Measurements from ENCODE around the gene ZNRF2. TPM values are rescaled to one million over a fixed set of nuclear protein-coding genes. Genes with fewer than 3 reads are reported as not detected.
A peak's percentile ranks its signal among the peaks of the same experiment; 100 is the strongest.
"Not testable (repeated sequence)": the region's sequence is repeated elsewhere in the genome, so short reads cannot be mapped to it uniquely, and the experiment has no call there.

The ZNRF2 gene
- total and polyA plus RNA-seq, 4 donors: 6.4 to 28.1 (median 10.3) TPM

DNA sequence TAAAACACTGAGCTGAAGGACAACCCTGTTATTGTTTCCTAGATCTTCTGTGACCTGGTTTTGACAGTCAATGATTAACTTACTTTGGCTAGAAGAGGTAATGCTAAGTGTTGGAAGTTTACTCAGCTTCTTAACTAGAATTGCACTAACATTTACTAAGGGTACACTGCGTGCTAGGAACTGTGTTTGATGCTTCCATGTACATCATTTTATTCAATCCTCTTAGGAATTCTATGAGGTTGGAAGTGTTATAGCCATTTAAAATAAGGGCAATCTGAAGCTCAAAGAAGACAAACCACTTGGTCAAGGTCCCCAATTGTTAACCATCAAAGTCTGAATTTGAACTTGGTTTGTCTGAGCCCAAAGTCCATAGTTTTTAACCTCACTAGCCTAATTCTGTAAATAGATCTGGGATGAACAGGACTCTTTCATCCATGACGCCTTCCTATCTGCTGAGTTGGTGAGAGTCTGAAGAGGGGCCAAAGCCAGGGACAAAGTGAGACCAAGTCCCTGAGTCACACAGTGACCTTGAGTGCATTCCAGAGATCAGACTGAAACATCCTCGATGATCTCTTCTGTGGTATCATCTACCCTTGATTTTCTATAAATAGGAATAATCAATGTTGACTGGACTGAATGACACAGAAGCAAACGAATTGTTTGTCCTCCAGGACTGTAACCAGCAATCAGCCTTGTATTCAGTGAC lies 29.2 kb upstream of the ZNRF2 start:
- 89% methylated on average over 1 of the region's 4 CpGs for WGBS (ENCODE audit: insufficient coverage)
- no peak overlapping the region for H3K27ac ChIP-seq (ENCODE audit: low read depth, low read length)
- DNase-seq (ENCODE audit: low read depth in 4 of 6, low spot score in 6 of 6): no peak
- peaks cover 14% of the 10 kb centered on the region for H3K4me1 ChIP-seq (ENCODE audit: control insufficient read depth, insufficient read depth, low read length)
- no peak overlapping the region for H3K4me3 ChIP-seq (ENCODE audit: low read depth, low read length)
- no peaks in the 10 kb centered on the region for H3K9me3 ChIP-seq (ENCODE audit: control insufficient read depth, insufficient read depth, low read length)
- no peaks in the 10 kb centered on the region for H3K36me3 ChIP-seq (ENCODE audit: control insufficient read depth, insufficient read depth, low read length)
- no peaks in the 10 kb centered on the region for H3K27me3 ChIP-seq (ENCODE audit: control insufficient read depth, insufficient read depth, low read length)

DNA sequence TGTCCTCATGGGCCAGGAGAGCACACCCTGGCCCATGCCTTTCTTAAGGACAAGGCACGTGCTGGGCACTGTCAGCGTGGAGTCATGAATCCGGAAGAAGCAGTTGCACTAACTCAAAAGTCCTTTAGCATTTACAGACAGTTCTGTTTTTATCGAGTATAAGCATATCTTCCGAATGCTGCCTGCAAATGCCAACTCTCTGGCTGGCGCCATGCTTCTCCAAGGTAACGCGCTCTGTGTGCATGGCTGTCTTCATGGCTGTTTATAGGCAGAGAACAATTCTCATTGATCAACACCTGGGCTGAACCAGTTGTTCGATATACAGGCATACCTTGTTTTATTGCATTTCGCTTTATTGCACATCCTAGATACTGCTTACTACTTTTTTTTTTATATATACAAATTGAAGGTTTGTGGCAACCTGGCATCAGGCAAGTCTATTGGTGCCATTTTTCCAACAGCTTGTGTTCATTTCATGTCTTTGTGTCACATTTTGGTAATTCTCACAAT lies 28.0 kb upstream of the ZNRF2 start:
- 100% methylated on average over 8 of the region's 10 CpGs for WGBS (ENCODE audit: insufficient coverage)
- Histone ChIP-seq H3K27ac (ENCODE audit: low read depth, low read length) (no peak overlapping the region), H3K27me3 (ENCODE audit: control insufficient read depth, insufficient read depth, low read length) (no peaks in the 10 kb centered on the region), H3K36me3 (ENCODE audit: control insufficient read depth, insufficient read depth, low read length) (no peaks in the 10 kb centered on the region), H3K4me1 (ENCODE audit: control insufficient read depth, insufficient read depth, low read length) (peaks cover 14% of the 10 kb centered on the region), H3K4me3 (ENCODE audit: low read depth, low read length) (no peak overlapping the region), H3K9me3 (ENCODE audit: control insufficient read depth, insufficient read depth, low read length) (no peaks in the 10 kb centered on the region)
- DNase-seq (ENCODE audit: low read depth in 4 of 6, low spot score in 6 of 6): no peak

DNA sequence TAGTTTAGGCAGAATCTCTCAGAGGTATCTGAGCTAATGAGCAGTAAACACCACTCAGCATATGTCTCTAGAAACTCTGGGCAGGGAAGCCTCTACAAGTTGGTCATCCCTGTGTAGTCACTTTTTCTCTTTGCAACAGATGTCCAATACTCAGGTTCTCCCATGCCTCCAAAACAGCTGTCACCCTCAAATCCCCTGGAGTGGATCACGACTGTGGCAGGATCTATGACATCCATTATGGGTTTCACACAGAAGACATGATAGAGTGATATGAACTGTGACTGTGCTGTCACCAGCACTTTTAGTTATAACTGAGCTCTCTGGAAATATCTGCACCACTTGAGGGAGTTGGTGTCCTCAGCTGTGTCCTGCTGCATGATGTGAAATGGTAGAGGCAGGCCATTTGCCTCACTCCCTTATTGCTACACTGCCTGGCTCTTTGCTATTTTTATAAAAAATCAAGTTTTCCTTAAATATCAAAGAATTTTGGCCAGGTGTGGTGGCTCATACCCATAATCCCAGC lies 24.1 kb upstream of the ZNRF2 start:
- Histone ChIP-seq H3K27me3 (ENCODE audit: control insufficient read depth, insufficient read depth, low read length) (no peaks in the 10 kb centered on the region), H3K27ac (ENCODE audit: low read depth, low read length) (no peak overlapping the region), H3K36me3 (ENCODE audit: control insufficient read depth, insufficient read depth, low read length) (no peaks in the 10 kb centered on the region), H3K9me3 (ENCODE audit: control insufficient read depth, insufficient read depth, low read length) (no peaks in the 10 kb centered on the region), H3K4me3 (ENCODE audit: low read depth, low read length) (no peak overlapping the region), H3K4me1 (ENCODE audit: control insufficient read depth, insufficient read depth, low read length) (no peaks in the 10 kb centered on the region)
- no peak for DNase-seq (ENCODE audit: low read depth in 4 of 6, low spot score in 6 of 6)
- WGBS (ENCODE audit: insufficient coverage): no CpG with 5 or more reads among the region's 1 CpG

DNA sequence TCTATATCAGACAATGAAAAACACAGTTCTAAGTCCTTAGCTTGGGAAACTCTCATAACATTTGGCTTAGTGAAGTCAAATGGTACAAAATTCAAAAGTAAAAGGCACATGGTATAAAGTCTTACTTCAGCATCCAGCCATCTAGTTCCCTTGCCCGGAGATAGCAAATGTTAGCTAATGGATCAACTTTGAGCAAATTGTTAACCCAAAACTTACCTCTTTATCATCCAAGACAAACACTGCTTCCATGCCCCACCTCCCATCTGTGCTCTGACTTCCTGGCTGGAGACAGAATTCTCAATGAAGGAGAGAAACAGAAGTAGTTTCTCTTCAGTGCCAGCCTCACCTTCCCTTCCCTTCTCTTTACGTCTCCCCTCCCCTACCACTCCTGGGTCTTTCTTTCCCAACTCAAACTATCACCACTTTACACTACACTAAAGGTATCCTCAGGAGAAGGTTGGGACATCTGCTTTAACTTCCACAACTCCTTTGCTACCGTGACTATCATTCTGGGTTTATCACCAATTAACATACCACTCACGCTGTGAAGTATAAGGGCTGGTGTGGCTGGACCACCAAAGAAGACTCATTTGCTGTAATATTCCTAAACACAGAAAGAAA lies 21.2 kb upstream of the ZNRF2 start:
- Histone ChIP-seq H3K9me3 (ENCODE audit: control insufficient read depth, insufficient read depth, low read length) (no peaks in the 10 kb centered on the region), H3K27ac (ENCODE audit: low read depth, low read length) (no peak overlapping the region), H3K27me3 (ENCODE audit: control insufficient read depth, insufficient read depth, low read length) (no peaks in the 10 kb centered on the region), H3K4me3 (ENCODE audit: low read depth, low read length) (no peak overlapping the region), H3K4me1 (ENCODE audit: control insufficient read depth, insufficient read depth, low read length) (no peaks in the 10 kb centered on the region), H3K36me3 (ENCODE audit: control insufficient read depth, insufficient read depth, low read length) (no peaks in the 10 kb centered on the region)
- no peak for DNase-seq (ENCODE audit: low read depth in 4 of 6, low spot score in 6 of 6)
- WGBS (ENCODE audit: insufficient coverage): 22% methylated on average over 1 of the region's 4 CpGs

DNA sequence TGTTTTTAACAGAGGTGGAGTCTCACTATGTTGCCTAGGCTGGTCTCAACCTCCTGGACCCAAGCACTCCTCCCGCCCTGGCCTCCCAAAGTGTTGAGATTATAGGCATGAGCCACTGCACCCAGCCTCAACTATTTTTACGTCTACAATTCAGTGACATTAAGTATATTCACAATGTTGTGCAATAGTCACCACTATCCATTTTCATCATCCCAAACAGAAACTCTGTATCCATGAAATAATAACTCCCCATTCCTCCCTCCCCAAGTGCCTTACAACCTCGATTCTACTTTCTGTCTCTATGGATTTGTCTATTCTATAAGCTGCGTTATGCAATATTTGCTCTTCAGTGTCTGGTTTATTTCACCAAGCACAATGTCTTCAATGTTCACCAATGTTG lies 20.3 kb upstream of the ZNRF2 start:
- Histone ChIP-seq H3K27ac (ENCODE audit: low read depth, low read length) (no peak overlapping the region), H3K4me3 (ENCODE audit: low read depth, low read length) (no peak overlapping the region), H3K27me3 (ENCODE audit: control insufficient read depth, insufficient read depth, low read length) (no peaks in the 10 kb centered on the region), H3K9me3 (ENCODE audit: control insufficient read depth, insufficient read depth, low read length) (no peaks in the 10 kb centered on the region), H3K36me3 (ENCODE audit: control insufficient read depth, insufficient read depth, low read length) (no peaks in the 10 kb centered on the region), H3K4me1 (ENCODE audit: control insufficient read depth, insufficient read depth, low read length) (no peaks in the 10 kb centered on the region)
- DNase-seq (ENCODE audit: low read depth in 4 of 6, low spot score in 6 of 6): no peak
- WGBS (ENCODE audit: insufficient coverage): 100% methylated on average over 2 of the region's 4 CpGs

DNA sequence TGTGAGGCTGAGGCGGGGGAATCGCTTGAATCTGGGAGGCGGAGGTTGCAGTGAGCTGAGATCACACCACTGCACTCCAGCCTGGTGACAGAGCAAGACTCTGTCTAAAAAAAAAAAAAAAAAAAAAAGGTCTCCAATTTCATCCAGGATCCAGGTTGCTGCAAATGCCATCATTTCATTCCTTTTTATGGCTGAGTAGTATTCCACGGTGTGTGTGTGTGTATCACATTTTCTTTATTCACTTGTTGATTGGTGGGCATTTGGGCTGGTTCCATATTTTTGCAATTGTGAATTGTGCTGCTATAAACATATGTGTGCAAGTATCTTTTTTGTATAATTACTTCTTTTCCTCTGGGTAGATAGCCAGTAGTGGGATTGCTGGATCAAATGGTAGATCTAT lies 19.2 kb upstream of the ZNRF2 start:
- not testable (repeated sequence) for H3K4me1 ChIP-seq (ENCODE audit: control insufficient read depth, insufficient read depth, low read length); H3K27me3 ChIP-seq (ENCODE audit: control insufficient read depth, insufficient read depth, low read length); DNase-seq (ENCODE audit: low read depth in 4 of 6, low spot score in 6 of 6); H3K9me3 ChIP-seq (ENCODE audit: control insufficient read depth, insufficient read depth, low read length); H3K27ac ChIP-seq (ENCODE audit: low read depth, low read length); H3K4me3 ChIP-seq (ENCODE audit: low read depth, low read length); H3K36me3 ChIP-seq (ENCODE audit: control insufficient read depth, insufficient read depth, low read length)
- WGBS (ENCODE audit: insufficient coverage): no CpG with 5 or more reads among the region's 4 CpGs

DNA sequence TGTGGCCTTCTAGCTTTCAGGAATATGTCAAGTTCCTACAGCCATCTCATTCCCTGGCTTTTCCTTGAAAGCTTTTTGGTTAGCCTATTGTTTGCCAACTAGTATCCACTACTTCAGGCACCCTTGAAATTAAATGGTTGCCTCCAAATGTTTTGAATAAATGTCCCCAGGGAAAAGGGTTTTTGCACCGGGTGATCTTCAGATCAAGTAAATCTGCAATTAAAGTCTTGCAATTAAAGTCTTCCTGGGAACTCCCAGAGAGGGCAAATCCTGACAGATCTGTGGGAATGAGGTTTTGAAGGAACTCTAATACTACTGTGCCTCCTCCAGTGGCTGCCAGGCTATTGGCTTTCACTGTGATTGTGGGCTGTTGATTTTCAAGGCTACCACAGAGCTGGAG lies 17.7 kb upstream of the ZNRF2 start:
- DNase-seq (ENCODE audit: low read depth in 4 of 6, low spot score in 6 of 6): no peak
- Histone ChIP-seq H3K36me3 (ENCODE audit: control insufficient read depth, insufficient read depth, low read length) (no peaks in the 10 kb centered on the region), H3K27ac (ENCODE audit: low read depth, low read length) (no peak overlapping the region), H3K9me3 (ENCODE audit: control insufficient read depth, insufficient read depth, low read length) (no peaks in the 10 kb centered on the region), H3K4me1 (ENCODE audit: control insufficient read depth, insufficient read depth, low read length) (no peaks in the 10 kb centered on the region), H3K27me3 (ENCODE audit: control insufficient read depth, insufficient read depth, low read length) (no peaks in the 10 kb centered on the region), H3K4me3 (ENCODE audit: low read depth, low read length) (no peak overlapping the region)
- WGBS (ENCODE audit: insufficient coverage): 71% methylated on average over 1 of the region's 1 CpG

DNA sequence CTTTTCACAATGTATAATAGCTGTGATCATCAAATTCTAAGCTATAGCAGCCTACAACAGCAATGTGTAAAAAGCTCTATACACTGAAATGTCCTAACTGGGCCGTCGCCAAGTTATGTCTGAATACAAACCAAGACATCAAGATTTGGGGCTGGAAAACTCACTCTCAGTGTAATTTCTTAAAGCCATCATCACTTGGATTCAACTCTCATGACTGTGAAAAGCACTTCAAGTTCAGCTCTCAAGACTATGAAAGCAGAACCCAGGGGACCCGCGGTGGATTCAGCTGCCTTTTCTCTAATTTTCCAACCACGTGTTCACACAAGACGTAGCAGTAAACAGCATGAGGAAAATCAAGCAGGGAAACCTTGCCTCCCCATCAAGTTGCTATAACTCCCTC lies 15.8 kb upstream of the ZNRF2 start:
- peak in 1 of 6 donors; percentile 61 for DNase-seq (ENCODE audit: low read depth in 4 of 6, low spot score in 6 of 6)
- Histone ChIP-seq H3K9me3 (ENCODE audit: control insufficient read depth, insufficient read depth, low read length) (no peaks in the 10 kb centered on the region), H3K27me3 (ENCODE audit: control insufficient read depth, insufficient read depth, low read length) (no peaks in the 10 kb centered on the region), H3K4me1 (ENCODE audit: control insufficient read depth, insufficient read depth, low read length) (no peaks in the 10 kb centered on the region), H3K36me3 (ENCODE audit: control insufficient read depth, insufficient read depth, low read length) (no peaks in the 10 kb centered on the region), H3K27ac (ENCODE audit: low read depth, low read length) (no peak overlapping the region), H3K4me3 (ENCODE audit: low read depth, low read length) (no peak overlapping the region)
- WGBS (ENCODE audit: insufficient coverage): 85% methylated on average over 5 of the region's 6 CpGs

DNA sequence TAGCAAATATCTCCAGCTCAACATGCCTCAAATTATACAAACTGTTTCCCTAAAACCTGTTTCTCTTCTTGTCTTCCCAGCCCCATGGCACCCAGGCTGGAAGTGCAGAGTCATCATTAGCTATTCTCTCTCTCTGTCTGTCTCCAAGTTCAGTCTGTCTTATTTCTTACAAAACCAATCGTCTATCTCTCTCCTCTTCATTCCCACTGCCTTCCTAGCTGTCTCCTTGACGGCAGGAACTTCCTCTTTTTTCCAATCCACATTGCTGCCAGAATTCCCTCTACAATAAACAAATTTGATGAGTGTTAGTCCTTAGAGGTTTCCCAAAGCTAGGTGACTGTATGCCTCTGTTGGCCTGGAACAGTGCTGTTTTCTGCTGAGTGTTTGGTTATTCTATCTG lies 14.9 kb upstream of the ZNRF2 start:
- DNase-seq (ENCODE audit: low read depth in 4 of 6, low spot score in 6 of 6): no peak
- Histone ChIP-seq H3K4me1 (ENCODE audit: control insufficient read depth, insufficient read depth, low read length) (no peaks in the 10 kb centered on the region), H3K27me3 (ENCODE audit: control insufficient read depth, insufficient read depth, low read length) (no peaks in the 10 kb centered on the region), H3K4me3 (ENCODE audit: low read depth, low read length) (no peak overlapping the region), H3K9me3 (ENCODE audit: control insufficient read depth, insufficient read depth, low read length) (no peaks in the 10 kb centered on the region), H3K36me3 (ENCODE audit: control insufficient read depth, insufficient read depth, low read length) (no peaks in the 10 kb centered on the region), H3K27ac (ENCODE audit: low read depth, low read length) (no peak overlapping the region)
- no CpG with 5 or more reads among the region's 2 CpGs for WGBS (ENCODE audit: insufficient coverage)

DNA sequence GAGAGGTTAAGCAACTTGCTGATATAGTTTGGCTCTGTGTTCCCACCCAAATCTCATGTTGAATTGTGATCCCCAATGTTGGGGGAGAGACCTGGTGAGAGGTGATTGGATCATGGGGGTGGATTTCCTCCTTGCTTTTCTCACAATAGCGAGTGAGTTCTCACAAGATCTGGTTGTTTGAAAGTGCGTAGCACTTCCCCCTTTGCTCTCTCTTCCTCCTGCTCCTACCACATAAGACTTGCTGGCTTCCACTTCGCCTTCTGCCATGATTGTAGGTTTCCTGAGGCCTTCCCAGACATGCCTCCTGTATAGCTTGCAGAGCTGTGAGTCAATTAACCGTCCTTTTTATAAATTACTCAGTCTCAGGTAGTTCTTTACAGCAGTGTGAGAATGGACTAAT lies 13.5 kb upstream of the ZNRF2 start:
- Histone ChIP-seq H3K9me3 (ENCODE audit: control insufficient read depth, insufficient read depth, low read length) (no peaks in the 10 kb centered on the region), H3K36me3 (ENCODE audit: control insufficient read depth, insufficient read depth, low read length) (no peaks in the 10 kb centered on the region), H3K27me3 (ENCODE audit: control insufficient read depth, insufficient read depth, low read length) (no peaks in the 10 kb centered on the region), H3K4me1 (ENCODE audit: control insufficient read depth, insufficient read depth, low read length) (no peaks in the 10 kb centered on the region), H3K27ac (ENCODE audit: low read depth, low read length) (no peak overlapping the region), H3K4me3 (ENCODE audit: low read depth, low read length) (no peak overlapping the region)
- DNase-seq (ENCODE audit: low read depth in 4 of 6, low spot score in 6 of 6): no peak
- WGBS (ENCODE audit: insufficient coverage): 100% methylated on average over 1 of the region's 4 CpGs

Data from spinal cord (tissue), 10 donors.